Lower leg skin (tissue), 3 donors: ENCODE results near the gene WEE1.

Source experiments
- POLR2A ChIP-seq, 2 donors: fragments of 450-650 bp; IDR thresholded peaks; one replicate each; pipeline ENCODE4 v1.6.1; 2016 to 2017; ENCODE audit warnings: antibody characterized with exemption in 2 of 2, mild to moderate bottlenecking in 1 of 2, moderate library complexity in 1 of 2
- TF ChIP-seq, protein P1 (sequence below), 3 donors: fragments of 450-650 bp; IDR thresholded peaks; one replicate each; pipeline ENCODE4 v1.5.1; 2016; ENCODE audit warnings: antibody characterized with exemption in 3 of 3, mild to moderate bottlenecking in 3 of 3, moderate library complexity in 2 of 3

DNA sequence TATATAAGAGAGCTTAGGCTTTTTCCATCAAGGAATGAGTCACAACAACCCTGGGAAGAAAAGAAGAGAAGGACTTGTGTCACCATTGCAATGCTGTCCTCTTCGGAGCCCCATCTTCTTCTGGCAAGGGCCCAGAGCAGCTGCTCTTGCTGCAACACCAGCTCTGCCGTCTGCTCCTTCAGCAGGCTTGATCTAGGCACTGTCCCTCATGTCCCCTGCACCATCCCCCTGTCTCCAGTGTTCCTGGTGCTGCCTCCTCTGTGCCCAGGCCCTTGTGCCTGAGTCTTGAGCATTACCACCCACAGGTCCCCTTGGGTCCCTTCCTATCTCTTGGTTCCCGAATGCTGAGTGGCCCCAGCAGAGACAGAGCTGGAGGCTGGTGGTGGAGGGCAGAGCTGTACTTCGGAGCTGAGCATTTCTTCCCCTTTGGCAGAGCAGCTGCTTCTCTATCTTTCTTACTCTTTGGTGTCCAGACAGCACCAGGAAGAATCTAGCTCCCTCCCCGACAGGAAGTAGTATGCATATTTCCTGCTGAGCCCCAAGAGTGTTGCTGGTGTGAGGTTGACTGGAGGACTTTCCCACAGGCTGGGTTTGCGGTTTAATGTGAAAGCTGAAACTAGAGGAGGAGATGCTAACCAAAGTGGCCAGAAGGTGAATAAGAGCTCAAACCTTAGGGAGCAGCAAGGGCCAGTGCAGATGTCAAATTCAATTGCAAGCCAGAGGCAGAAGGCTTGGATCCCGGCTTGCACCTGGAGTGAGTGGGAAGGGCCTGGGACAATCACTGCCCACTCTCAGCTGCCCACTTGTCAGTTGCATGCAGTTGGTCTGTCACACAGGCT, 27.8 kb downstream of the WEE1 start:
- TF ChIP-seq, protein P1, sequence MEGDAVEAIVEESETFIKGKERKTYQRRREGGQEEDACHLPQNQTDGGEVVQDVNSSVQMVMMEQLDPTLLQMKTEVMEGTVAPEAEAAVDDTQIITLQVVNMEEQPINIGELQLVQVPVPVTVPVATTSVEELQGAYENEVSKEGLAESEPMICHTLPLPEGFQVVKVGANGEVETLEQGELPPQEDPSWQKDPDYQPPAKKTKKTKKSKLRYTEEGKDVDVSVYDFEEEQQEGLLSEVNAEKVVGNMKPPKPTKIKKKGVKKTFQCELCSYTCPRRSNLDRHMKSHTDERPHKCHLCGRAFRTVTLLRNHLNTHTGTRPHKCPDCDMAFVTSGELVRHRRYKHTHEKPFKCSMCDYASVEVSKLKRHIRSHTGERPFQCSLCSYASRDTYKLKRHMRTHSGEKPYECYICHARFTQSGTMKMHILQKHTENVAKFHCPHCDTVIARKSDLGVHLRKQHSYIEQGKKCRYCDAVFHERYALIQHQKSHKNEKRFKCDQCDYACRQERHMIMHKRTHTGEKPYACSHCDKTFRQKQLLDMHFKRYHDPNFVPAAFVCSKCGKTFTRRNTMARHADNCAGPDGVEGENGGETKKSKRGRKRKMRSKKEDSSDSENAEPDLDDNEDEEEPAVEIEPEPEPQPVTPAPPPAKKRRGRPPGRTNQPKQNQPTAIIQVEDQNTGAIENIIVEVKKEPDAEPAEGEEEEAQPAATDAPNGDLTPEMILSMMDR (IDR thresholded peaks at IDR 0.05) = no peak
- TF ChIP-seq POLR2A (IDR thresholded peaks at IDR 0.05) = no peak
